Measurements from ENCODE around the gene CIB2. TPM values are rescaled to one million over a fixed set of nuclear protein-coding genes. Genes with fewer than 3 reads are reported as not detected.
"Not testable (repeated sequence)": the region's sequence is repeated elsewhere in the genome, so short reads cannot be mapped to it uniquely, and the experiment has no call there.

The CIB2 gene
- total RNA-seq, 1 donor from 2014 or later = 21.2 TPM

GRCh38 chr15:78151075-78151474 is 19.8 kb upstream of the CIB2 start:
- intact Hi-C loops (cut with DNase I); ATAC-seq; DNase-seq (ENCODE audit: missing footprints): not testable (repeated sequence)

GRCh38 chr15:78149805-78150751 is 18.8 kb upstream of the CIB2 start:
- no peak for DNase-seq (ENCODE audit: missing footprints)
- intact Hi-C loops (cut with DNase I) = loop anchor here (2.0 kb wide), 1 partner anchor 19 kb away; the partner anchor contains the start of gene CIB2
- ATAC-seq = peak; percentile 1

GRCh38 chr15:78149068-78149804 is 18.0 kb upstream of the CIB2 start, which contains the start of gene IDH3A:
Gene IDH3A (plus strand): TSS chr15:78149362. CDS start chr15:78149404, 42 bp downstream.
- peak; percentile 98 for ATAC-seq
- peak; percentile 100 for DNase-seq (ENCODE audit: missing footprints)
- intact Hi-C loops (cut with DNase I) = loop anchor here (2.0 kb wide), 1 partner anchor 18 kb away; the partner anchor contains the start of gene CIB2

GRCh38 chr15:78148392-78149067 is 17.3 kb upstream of the CIB2 start:
- DNase-seq (ENCODE audit: missing footprints) (no peak), ATAC-seq (no peak)
- intact Hi-C loops (cut with DNase I) = loop anchor here (2.0 kb wide), 1 partner anchor 18 kb away; the partner anchor contains the start of gene CIB2

- ATAC-seq (no peak), DNase-seq (ENCODE audit: missing footprints) (no peak)
- intact Hi-C loops (cut with DNase I) = no loop called here
Observed at GRCh38 chr15:78147566-78147965, 16.3 kb upstream of the CIB2 start.

- DNase-seq (ENCODE audit: missing footprints) = no peak
Observed at GRCh38 chr15:78146425-78147154, 15.3 kb upstream of the CIB2 start.

GRCh38 chr15:78142332-78142731 is 11.1 kb upstream of the CIB2 start:
- intact Hi-C loops (cut with DNase I) = no loop called here
- DNase-seq (ENCODE audit: missing footprints) = no peak
- no peak for ATAC-seq

More at GRCh38 chr15:78146425-78147154, 15.3 kb upstream of the CIB2 start:
- ATAC-seq = no peak
- intact Hi-C loops (cut with DNase I) = no loop called here

GRCh38 chr15:78140292-78140691 is 9.0 kb upstream of the CIB2 start:
- DNase-seq (ENCODE audit: missing footprints) (no peak), ATAC-seq (no peak)
- intact Hi-C loops (cut with DNase I) = no loop called here

- DNase-seq (ENCODE audit: missing footprints) = no peak
- intact Hi-C loops (cut with DNase I) = no loop called here
- ATAC-seq = no peak
Observed at GRCh38 chr15:78139578-78139977, 8.3 kb upstream of the CIB2 start.

- no peak for DNase-seq (ENCODE audit: missing footprints)
- intact Hi-C loops (cut with DNase I) = loop anchor here (5.0 kb wide), 2 partner anchors 44 to 108 kb away; no protein-coding TSS in a partner anchor
- no peak for ATAC-seq
Observed at GRCh38 chr15:78133801-78134200, 2.6 kb upstream of the CIB2 start.

GRCh38 chr15:78130466-78131294 is 565 bp downstream of the CIB2 start:
- intact Hi-C loops (cut with DNase I) = loop anchor here (2.0 to 5.0 kb wide), 3 partner anchors 18 to 112 kb away; partner anchors contain the start of gene IDH3A
- DNase-seq (ENCODE audit: missing footprints) (no peak), ATAC-seq (no peak)

- ATAC-seq (no peak), DNase-seq (ENCODE audit: missing footprints) (no peak)
- intact Hi-C loops (cut with DNase I) = loop anchor here (2.0 to 5.0 kb wide), 3 partner anchors 19 to 112 kb away; partner anchors contain the start of gene IDH3A
Observed at GRCh38 chr15:78129751-78130287, 1.4 kb downstream of the CIB2 start.

GRCh38 chr15:78129077-78129750 is 2.0 kb downstream of the CIB2 start:
- intact Hi-C loops (cut with DNase I) = no loop called here
- ATAC-seq (no peak), DNase-seq (ENCODE audit: missing footprints) (no peak)

- no peak for ATAC-seq
- DNase-seq (ENCODE audit: missing footprints) = no peak
- intact Hi-C loops (cut with DNase I) = no loop called here
Observed at GRCh38 chr15:78127882-78128281, 3.4 kb downstream of the CIB2 start.

GRCh38 chr15:78125267-78125666 is 6.0 kb downstream of the CIB2 start:
- no peak for DNase-seq (ENCODE audit: missing footprints)
- ATAC-seq = no peak
- intact Hi-C loops (cut with DNase I) = no loop called here

GRCh38 chr15:78120523-78120922 is 10.7 kb downstream of the CIB2 start:
- ATAC-seq (no peak), DNase-seq (ENCODE audit: missing footprints) (no peak)
- intact Hi-C loops (cut with DNase I) = no loop called here

Data from Right ventricle myocardium inferior (tissue), 1 donor.